ENCODE measurements around the gene IDI1. TPM values are rescaled to one million over a fixed set of nuclear protein-coding genes. Genes with fewer than 3 reads are reported as not detected.

Gene IDI1
- total and polyA plus RNA-seq, 2 of the 13 experiments (the other 11 are each of a cell fraction or from before 2014, with no cell fraction given), result 44.4 to 145 TPM

DNA sequence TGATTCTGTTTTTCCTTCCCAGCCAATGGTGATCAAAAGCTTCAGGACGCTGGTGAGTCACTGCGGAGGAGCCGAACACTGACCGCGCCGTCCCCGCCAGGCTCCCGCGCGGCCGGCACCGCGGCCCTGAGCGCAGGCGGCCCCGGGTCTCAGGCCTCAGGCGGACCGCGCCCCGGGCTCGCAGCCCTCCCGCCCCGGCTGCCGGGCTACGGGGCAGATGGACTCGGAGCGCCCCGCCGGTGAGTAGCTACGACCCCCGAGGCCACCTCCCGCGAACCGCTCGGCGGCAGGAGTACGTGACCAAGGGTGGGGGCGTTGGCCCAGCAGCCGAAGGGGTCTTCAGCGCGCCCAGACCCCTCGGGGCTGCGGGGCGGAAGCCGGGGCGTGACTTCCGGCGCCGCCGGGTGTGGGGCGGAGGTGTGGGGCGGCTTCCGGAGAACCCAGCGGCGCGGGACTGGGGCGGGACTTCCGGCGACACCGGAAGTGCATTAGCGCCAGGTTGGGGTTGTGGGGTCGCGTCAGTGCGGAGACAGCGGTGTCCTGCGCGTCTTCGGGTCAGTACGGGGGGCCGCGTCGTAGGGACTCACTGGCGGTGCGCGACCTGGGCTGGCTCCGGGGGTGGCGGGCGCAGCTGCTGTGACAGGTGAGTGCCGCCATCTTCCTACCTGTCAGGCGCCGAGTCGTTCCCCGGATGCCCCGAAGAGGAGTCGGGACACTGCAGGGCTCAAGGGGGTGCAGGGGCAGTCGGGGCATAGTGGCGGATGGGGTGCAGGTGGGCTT lies 7.6 kb upstream of the IDI1 start, which contains the start of gene WDR37 (continued):
- TF ChIP-seq, protein P1, sequence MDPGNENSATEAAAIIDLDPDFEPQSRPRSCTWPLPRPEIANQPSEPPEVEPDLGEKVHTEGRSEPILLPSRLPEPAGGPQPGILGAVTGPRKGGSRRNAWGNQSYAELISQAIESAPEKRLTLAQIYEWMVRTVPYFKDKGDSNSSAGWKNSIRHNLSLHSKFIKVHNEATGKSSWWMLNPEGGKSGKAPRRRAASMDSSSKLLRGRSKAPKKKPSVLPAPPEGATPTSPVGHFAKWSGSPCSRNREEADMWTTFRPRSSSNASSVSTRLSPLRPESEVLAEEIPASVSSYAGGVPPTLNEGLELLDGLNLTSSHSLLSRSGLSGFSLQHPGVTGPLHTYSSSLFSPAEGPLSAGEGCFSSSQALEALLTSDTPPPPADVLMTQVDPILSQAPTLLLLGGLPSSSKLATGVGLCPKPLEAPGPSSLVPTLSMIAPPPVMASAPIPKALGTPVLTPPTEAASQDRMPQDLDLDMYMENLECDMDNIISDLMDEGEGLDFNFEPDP (CRISPR knock-in tag; conservative IDR thresholded peaks at IDR 0.05), result no peak
- TF ChIP-seq ZNF737 (CRISPR knock-in tag; IDR thresholded peaks at IDR 0.05; ENCODE audit: borderline replicate concordance), result no peak
- TF ChIP-seq ZNF124 (CRISPR knock-in tag; IDR thresholded peaks at IDR 0.05), result peak; percentile 72
- peak; percentile 93 for TF ChIP-seq HNRNPLL (IDR thresholded peaks at IDR 0.05; ENCODE audit: low read depth, low read length, poor library complexity, severe bottlenecking)
- no peak for TF ChIP-seq NFE2L2 (IDR thresholded peaks at IDR 0.05; ENCODE audit: low read length)
- TF ChIP-seq CHCHD3 (CRISPR knock-in tag; IDR thresholded peaks at IDR 0.05), result no peak
- peak; percentile 52; the same call in 1 of the 2 replicates for TF ChIP-seq POGZ (CRISPR knock-in tag; IDR thresholded peaks at IDR 0.05)
- no peak for TF ChIP-seq HMG20A (CRISPR knock-in tag; IDR thresholded peaks at IDR 0.05; ENCODE audit: borderline replicate concordance)
- TF ChIP-seq ZNF567 (CRISPR knock-in tag; IDR thresholded peaks at IDR 0.05; ENCODE audit: borderline replicate concordance), result peak; percentile 55
- no peak for TF ChIP-seq PAX8 (CRISPR knock-in tag; IDR thresholded peaks at IDR 0.05; ENCODE audit: borderline replicate concordance)
- no peak; the same call in 1 of the 2 replicates for TF ChIP-seq FOXO1 (CRISPR knock-in tag; IDR thresholded peaks at IDR 0.05)
- no peak for TF ChIP-seq ZNF33B (CRISPR knock-in tag; IDR thresholded peaks at IDR 0.05)
- TF ChIP-seq, protein P2, sequence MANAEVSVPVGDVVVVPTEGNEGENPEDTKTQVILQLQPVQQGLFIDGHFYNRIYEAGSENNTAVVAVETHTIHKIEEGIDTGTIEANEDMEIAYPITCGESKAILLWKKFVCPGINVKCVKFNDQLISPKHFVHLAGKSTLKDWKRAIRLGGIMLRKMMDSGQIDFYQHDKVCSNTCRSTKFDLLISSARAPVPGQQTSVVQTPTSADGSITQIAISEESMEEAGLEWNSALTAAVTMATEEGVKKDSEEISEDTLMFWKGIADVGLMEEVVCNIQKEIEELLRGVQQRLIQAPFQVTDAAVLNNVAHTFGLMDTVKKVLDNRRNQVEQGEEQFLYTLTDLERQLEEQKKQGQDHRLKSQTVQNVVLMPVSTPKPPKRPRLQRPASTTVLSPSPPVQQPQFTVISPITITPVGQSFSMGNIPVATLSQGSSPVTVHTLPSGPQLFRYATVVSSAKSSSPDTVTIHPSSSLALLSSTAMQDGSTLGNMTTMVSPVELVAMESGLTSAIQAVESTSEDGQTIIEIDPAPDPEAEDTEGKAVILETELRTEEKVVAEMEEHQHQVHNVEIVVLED (CRISPR knock-in tag; IDR thresholded peaks at IDR 0.05; ENCODE audit: borderline replicate concordance), result peak; percentile 90
- no peak for TF ChIP-seq ZBTB21 (CRISPR knock-in tag; IDR thresholded peaks at IDR 0.05)
- TF ChIP-seq ZNF451 (CRISPR knock-in tag; IDR thresholded peaks at IDR 0.05), result no peak
- TF ChIP-seq PRPF4 (IDR thresholded peaks at IDR 0.05; ENCODE audit: low read depth, low read length, poor library complexity, severe bottlenecking), result no peak
- no peak; the same call in 1 of the 2 replicates for TF ChIP-seq ZZZ3 (CRISPR knock-in tag; IDR thresholded peaks at IDR 0.05; ENCODE audit: borderline replicate concordance)
- no peak for TF ChIP-seq ONECUT2 (CRISPR knock-in tag; IDR thresholded peaks at IDR 0.05)
- TF ChIP-seq, protein P3, sequence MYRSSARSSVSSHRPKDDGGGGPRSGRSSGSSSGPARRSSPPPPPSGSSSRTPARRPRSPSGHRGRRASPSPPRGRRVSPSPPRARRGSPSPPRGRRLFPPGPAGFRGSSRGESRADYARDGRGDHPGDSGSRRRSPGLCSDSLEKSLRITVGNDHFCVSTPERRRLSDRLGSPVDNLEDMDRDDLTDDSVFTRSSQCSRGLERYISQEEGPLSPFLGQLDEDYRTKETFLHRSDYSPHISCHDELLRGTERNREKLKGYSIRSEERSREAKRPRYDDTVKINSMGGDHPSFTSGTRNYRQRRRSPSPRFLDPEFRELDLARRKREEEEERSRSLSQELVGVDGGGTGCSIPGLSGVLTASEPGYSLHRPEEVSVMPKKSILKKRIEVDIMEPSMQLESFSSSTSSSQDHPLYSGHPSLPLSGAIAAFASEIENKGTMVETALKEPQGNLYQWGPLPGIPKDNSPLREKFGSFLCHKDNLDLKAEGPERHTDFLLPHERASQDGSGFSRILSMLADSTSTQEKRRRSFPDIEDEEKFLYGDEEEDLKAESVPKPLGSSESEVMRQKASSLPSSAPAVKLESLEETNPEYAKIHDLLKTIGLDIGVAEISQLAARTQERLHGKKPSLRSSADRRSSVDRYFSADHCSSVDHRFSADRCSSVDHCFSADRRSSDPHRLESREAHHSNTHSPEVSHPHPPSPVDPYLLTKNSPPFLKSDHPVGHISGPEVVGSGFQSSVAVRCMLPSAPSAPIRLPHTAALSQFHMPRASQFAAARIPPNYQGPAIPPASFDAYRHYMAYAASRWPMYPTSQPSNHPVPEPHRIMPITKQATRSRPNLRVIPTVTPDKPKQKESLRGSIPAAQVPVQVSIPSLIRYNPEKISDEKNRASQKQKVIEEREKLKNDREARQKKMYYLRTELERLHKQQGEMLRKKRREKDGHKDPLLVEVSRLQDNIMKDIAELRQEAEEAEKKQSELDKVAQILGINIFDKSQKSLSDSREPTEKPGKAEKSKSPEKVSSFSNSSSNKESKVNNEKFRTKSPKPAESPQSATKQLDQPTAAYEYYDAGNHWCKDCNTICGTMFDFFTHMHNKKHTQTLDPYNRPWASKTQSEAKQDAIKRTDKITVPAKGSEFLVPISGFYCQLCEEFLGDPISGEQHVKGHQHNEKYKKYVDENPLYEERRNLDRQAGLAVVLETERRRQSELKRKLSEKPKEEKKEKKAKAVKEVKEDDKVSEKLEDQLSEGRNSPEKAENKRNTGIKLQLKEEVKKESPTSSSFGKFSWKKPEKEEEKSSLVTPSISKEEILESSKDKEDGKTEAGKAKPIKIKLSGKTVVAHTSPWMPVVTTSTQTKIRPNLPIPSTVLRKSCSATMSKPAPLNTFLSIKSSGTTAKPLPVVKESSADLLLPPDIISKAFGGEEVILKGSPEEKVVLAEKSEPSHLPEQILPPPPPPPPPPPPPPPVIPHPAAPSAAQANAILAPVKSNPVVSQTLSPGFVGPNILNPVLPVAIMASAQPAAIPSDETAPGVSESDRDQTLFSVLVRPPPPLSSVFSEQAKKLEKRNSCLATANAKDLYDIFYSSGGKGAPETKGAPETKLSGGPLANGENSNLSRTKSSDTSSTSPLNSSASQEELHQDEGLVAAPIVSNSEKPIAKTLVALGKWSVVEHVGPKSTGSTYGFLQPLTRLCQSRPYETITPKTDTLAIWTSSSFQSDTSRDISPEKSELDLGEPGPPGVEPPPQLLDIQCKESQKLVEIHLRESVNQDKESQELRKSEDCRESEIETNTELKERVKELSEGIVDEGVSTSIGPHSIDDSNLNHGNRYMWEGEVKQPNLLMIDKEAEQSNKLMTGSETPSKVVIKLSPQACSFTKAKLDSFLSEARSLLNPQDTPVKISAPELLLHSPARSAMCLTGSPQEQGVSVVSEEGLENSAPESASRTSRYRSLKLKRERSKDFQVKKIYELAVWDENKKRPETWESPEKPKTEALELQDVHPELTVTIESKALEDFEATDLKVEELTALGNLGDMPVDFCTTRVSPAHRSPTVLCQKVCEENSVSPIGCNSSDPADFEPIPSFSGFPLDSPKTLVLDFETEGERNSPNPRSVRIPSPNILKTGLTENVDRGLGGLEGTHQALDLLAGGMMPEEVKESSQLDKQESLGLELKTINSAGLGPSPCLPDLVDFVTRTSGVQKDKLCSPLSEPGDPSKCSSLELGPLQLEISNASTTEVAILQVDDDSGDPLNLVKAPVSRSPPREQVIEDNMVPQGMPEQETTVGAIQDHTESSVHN (CRISPR knock-in tag; IDR thresholded peaks at IDR 0.05), result no peak
